ENCODE results near the gene ETNK2.
"Not testable (repeated sequence)": the region's sequence is repeated elsewhere in the genome, so short reads cannot be mapped to it uniquely, and the experiment has no call there.

DNA sequence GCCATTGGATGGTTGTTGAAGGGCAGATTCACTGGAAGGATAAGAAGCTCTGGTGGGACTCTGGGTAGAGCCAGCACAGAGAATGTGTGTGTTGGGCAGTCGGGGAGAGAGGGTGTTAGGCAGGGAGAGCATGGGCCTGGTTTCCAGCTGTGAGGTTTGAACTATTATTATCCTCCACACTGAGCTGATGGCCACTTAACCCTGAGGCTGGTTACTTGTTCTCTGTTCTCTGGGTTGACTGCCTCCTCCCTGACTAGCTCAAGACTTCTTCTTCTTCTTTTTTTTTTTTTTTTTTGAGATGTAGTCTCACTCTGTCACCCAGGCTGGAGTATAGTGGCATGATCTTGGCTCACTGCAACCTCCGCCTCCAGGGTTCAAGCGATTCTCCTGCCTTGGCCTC lies 61.7 kb downstream of the ETNK2 start:
- TF ChIP-seq, protein P1, sequence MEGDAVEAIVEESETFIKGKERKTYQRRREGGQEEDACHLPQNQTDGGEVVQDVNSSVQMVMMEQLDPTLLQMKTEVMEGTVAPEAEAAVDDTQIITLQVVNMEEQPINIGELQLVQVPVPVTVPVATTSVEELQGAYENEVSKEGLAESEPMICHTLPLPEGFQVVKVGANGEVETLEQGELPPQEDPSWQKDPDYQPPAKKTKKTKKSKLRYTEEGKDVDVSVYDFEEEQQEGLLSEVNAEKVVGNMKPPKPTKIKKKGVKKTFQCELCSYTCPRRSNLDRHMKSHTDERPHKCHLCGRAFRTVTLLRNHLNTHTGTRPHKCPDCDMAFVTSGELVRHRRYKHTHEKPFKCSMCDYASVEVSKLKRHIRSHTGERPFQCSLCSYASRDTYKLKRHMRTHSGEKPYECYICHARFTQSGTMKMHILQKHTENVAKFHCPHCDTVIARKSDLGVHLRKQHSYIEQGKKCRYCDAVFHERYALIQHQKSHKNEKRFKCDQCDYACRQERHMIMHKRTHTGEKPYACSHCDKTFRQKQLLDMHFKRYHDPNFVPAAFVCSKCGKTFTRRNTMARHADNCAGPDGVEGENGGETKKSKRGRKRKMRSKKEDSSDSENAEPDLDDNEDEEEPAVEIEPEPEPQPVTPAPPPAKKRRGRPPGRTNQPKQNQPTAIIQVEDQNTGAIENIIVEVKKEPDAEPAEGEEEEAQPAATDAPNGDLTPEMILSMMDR (IDR thresholded peaks at IDR 0.05): not testable (repeated sequence)
- TF ChIP-seq EZH2 (IDR thresholded peaks at IDR 0.05; ENCODE audit: borderline replicate concordance, insufficient read depth, low read depth, low read length, poor library complexity, severe bottlenecking): not testable (repeated sequence)
